Naive B cell (primary cell): ENCODE measurements around the gene RASSF5. TPM values are rescaled to one million over a fixed set of nuclear protein-coding genes. Genes with fewer than 3 reads are reported as not detected.

Experiments used
- ATAC-seq, 2 donors: fragments of 150-1000 bp; cut with Tn5 transposase; 2 replicates each; pipeline ENCODE4 v1.10.0; 2021; ENCODE audit warnings: low read depth in 2 of 2, mild to moderate bottlenecking in 2 of 2, moderate library complexity in 2 of 2
- DNase-seq: peaks from one replicate; pipeline ENCODE4 v3.0.0; 2022
- H3K27ac Mint-ChIP-seq, 6 donors: one replicate each; pipeline ENCODE4 v1.8.0; 2020 to 2022; ENCODE audit warnings: mild to moderate bottlenecking in 6 of 6, mixed read lengths in 6 of 6, moderate library complexity in 5 of 6, inconsistent platforms in 2 of 6
- H3K27me3 Mint-ChIP-seq, 3 donors: one replicate each; pipeline ENCODE4 v1.8.0; 2021 to 2022; ENCODE audit warnings: mixed read lengths in 3 of 3, mild to moderate bottlenecking in 1 of 3
- H3K36me3 Mint-ChIP-seq, 2 donors: one replicate each; pipeline ENCODE4 v1.8.0; 2020 to 2022; ENCODE audit warnings: mixed read lengths in 2 of 2, inconsistent platforms in 1 of 2, mild to moderate bottlenecking in 1 of 2
- H3K4me1 Mint-ChIP-seq, 3 donors: one replicate each; pipeline ENCODE4 v1.8.0; 2020 to 2022; ENCODE audit warnings: mixed read lengths in 3 of 3, inconsistent platforms in 1 of 3, mild to moderate bottlenecking in 1 of 3, moderate library complexity in 1 of 3
- H3K4me3 Mint-ChIP-seq, 8 donors: one replicate each; pipeline ENCODE4 v1.8.0; 2020 to 2022; ENCODE audit warnings: mild to moderate bottlenecking in 8 of 8, mixed read lengths in 8 of 8, moderate library complexity in 8 of 8, inconsistent platforms in 2 of 8
- H3K9me3 Mint-ChIP-seq, 7 donors: one replicate each; pipeline ENCODE4 v1.8.0; 2020 to 2022; ENCODE audit warnings: mixed read lengths in 7 of 7, mild to moderate bottlenecking in 5 of 7, inconsistent platforms in 2 of 7, moderate library complexity in 1 of 7
- polyA plus RNA-seq, 6 donors: library from polyadenylated mRNA; unstranded; fragments of 300-500 nt; fragmentation: Illumina TruSeq; gene quantifications; one replicate each; pipeline ENCODE4 v1.2.3, GENCODE V29; 2021; ENCODE audit warnings: low read depth in 6 of 6

RASSF5 gene
- polyA plus RNA-seq, 6 donors from 2014 or later, result 116 to 166 (median 146) TPM

DNA sequence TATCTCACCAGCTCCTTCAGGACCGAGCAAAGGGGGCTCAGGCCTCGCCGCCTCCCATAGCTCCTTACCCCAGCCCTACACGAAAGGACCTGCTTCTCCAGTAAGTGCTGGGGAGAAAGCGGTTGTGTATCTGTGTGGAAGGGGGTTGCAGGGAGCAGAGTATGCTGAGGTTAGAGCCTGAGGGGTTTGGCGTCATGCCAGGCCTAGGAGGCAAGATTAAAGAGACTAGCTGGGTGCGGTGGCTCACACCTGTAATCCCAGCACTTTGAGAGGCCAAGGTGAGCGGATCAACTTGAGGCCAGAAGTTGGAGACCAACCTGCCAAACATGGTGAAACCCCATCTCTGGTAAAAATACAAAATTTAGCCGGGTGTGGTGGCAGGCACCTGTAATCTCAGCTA is 14.1 kb upstream of the RASSF5 start:
- DNase-seq (no peak), ATAC-seq (no peak)
- H3K27me3 Mint-ChIP-seq, result no peaks in the 10 kb centered on the region
- H3K4me1 Mint-ChIP-seq, result peaks cover 31 to 37% (median 35%) of the 10 kb centered on the region in 3 donors
- H3K4me3 Mint-ChIP-seq, result no peak overlapping the region
- peak overlapping the region in 1 of 6 donors; percentile 20 for H3K27ac Mint-ChIP-seq
- no peaks in the 10 kb centered on the region for H3K9me3 Mint-ChIP-seq
- H3K36me3 Mint-ChIP-seq, result peaks cover 7 to 21% of the 10 kb centered on the region in 2 donors

DNA sequence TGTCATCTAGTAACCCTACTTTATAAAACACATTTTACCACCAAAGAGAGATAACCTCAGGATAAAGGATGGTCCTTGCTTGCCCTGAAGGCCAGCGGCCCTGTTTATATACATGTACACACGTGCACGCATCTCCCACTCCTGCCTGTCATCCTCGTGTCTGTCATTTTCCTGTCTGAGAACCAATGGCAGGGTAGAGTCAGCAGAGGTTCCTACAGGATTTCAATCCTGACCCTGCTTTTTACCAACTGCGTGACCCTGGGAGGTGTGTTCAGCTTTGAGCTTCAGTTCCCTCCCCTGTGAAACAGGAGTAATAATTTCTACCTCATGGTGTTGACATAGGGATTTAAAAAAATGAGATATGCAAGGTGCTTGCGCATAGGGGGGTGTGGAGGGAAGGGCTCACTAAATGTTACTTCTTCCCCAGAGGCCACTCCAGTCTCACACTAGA is 12.3 kb upstream of the RASSF5 start:
- DNase-seq (no peak), ATAC-seq (no peak)
- Mint-ChIP-seq H3K36me3 (peaks cover 7 to 20% of the 10 kb centered on the region in 2 donors), H3K4me1 (peaks cover 38 to 45% (median 42%) of the 10 kb centered on the region in 3 donors), H3K4me3 (peak overlapping the region in 5 of 8 donors; percentile 9 to 85 (median 73)), H3K27me3 (no peaks in the 10 kb centered on the region), H3K27ac (peak overlapping the region in 4 of 6 donors; percentile 37 to 94 (median 82)), H3K9me3 (no peaks in the 10 kb centered on the region)

DNA sequence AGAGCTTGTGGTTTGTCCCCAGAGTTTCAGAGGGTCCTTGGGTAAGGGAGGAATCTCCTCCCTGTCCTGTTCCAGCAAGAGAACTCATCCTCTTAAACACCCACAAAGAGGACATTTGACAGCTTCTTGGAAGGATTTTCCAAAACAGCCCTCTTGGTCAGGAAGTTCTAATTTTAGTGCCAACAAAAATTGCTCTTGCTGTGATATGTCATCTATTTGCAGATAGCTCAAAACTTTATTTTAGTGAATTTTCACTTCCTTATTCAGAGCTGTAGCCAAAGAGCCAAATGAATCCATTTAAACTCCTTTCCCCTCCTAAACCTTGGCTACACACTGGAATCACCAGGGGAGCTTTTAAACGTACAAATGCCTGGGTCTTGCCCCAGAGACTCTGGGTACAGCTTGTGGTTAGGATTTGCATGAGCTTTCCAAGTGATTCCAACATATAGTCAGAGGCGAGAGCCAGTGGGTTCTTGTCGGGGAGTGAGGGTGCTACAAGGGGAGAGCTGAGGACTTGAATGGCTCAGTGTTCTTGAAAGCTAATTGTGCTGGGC is 11.8 kb upstream of the RASSF5 start:
- Mint-ChIP-seq H3K27ac (peak overlapping the region in 5 of 6 donors; percentile 3 to 94 (median 80)), H3K4me3 (peak overlapping the region in 6 of 8 donors; percentile 9 to 85 (median 72)), H3K4me1 (peaks cover 38 to 45% (median 42%) of the 10 kb centered on the region in 3 donors), H3K36me3 (peaks cover 7 to 20% of the 10 kb centered on the region in 2 donors), H3K9me3 (no peaks in the 10 kb centered on the region), H3K27me3 (no peaks in the 10 kb centered on the region)
- DNase-seq, result no peak
- ATAC-seq, result peak in 1 of 2 donors; percentile 26

DNA sequence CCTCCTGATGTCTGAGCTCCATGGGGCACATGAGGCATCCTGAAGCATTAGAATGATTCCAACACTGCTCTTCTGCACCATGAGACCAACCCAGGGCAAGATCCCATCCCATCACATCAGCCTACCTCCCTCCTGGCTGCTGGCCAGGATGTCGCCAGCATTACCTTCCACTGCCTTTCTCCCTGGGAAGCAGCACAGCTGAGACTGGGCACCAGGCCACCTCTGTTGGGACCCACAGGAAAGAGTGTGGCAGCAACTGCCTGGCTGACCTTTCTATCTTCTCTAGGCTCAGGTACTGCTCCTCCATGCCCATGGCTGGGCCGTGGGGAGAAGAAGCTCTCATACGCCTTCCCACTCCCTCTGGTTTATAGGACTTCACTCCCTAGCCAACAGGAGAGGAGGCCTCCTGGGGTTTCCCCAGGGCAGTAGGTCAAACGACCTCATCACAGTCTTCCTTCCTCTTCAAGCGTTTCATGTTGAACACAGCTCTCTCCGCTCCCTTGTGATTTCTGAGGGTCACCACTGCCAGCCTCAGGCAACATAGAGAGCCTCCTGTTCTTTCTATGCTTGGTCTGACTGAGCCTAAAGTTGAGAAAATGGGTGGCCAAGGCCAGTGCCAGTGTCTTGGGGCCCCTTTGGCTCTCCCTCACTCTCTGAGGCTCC is 11.1 kb upstream of the RASSF5 start:
- peaks cover 38 to 45% (median 42%) of the 10 kb centered on the region in 3 donors for H3K4me1 Mint-ChIP-seq
- H3K36me3 Mint-ChIP-seq, result peaks cover 7 to 13% of the 10 kb centered on the region in 2 donors
- no peaks in the 10 kb centered on the region for H3K9me3 Mint-ChIP-seq
- H3K27ac Mint-ChIP-seq, result peak overlapping the region; percentile 51 to 94 (median 76)
- no peak for DNase-seq
- no peaks in the 10 kb centered on the region for H3K27me3 Mint-ChIP-seq
- ATAC-seq, result peak; percentile 27 to 42
- peak overlapping the region in 7 of 8 donors; percentile 30 to 85 (median 70) for H3K4me3 Mint-ChIP-seq

DNA sequence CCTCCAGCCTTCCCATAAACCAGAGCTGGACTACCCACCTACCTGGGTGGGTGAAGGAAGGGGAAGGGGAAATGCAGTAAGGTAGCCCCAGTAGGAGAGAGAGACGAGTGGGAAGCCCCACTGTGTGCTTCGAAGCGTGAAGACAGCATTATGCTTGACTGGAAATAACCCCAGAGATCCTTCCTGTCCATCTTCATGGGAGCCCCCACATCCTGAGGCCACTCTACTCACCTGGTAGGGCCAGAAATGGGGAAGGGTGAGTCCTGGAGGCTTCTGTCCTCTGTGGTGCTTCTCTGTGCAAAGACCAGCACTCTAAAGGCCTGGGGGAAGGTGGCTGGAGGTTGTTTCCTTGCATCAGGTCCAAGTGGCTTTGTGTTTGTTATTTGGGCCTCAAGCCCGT is 10.0 kb upstream of the RASSF5 start:
- Mint-ChIP-seq H3K9me3 (no peaks in the 10 kb centered on the region), H3K27me3 (no peaks in the 10 kb centered on the region), H3K36me3 (peaks cover 3% of the 10 kb centered on the region in 2 donors), H3K4me1 (peaks cover 38 to 45% (median 42%) of the 10 kb centered on the region in 3 donors), H3K27ac (peak overlapping the region in 5 of 6 donors; percentile 6 to 86 (median 26)), H3K4me3 (peak overlapping the region in 5 of 8 donors; percentile 65 to 85 (median 73))
- DNase-seq, result peak; percentile 24
- ATAC-seq, result peak; percentile 83

DNA sequence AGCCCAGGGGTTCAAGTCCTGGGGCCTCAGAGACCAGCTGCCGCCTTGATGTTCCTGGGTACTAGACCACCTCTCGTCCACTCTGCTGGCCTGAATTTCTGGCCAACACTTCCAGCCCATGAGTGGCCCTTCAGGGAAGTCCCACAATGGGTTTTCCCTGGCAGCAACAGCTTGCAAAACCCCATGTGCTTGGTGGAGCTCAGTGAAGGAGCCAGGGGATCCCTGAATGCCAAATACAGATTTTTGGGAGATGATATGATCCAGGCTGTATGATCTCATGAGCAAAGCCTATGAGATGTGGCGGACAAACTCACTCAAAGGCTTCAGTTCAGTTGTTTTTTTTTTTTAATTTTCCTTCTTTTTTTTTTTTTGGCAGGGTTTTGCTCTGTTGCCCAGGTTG is 9.6 kb upstream of the RASSF5 start:
- ATAC-seq (no peak), DNase-seq (no peak)
- H3K27me3 Mint-ChIP-seq, result no peaks in the 10 kb centered on the region
- no peaks in the 10 kb centered on the region for H3K36me3 Mint-ChIP-seq
- H3K27ac Mint-ChIP-seq, result peak overlapping the region in 3 of 6 donors; percentile 15 to 86 (median 30)
- peak overlapping the region in 3 of 8 donors; percentile 15 to 70 (median 59) for H3K4me3 Mint-ChIP-seq
- H3K4me1 Mint-ChIP-seq, result peaks cover 38 to 45% (median 42%) of the 10 kb centered on the region in 3 donors
- no peaks in the 10 kb centered on the region for H3K9me3 Mint-ChIP-seq

DNA sequence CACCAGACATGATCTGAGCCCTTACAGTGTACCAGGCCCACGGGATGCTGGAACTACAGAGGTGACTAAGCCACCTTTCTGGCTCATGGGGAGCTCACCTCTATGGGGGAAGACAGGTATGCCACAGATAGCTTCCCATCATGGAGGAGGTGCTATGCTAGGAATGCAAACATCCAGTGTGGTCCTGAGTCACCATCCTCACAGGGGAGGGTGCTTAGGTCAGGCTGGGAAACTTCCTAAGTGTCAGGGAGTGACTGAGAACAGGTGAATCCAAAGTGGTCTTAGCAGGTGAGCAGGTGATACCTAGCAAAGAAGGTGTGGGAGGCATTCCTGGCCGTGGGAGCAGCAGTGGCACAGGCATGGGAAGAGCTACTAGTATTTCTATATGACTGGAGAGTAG is 8.6 kb upstream of the RASSF5 start:
- Mint-ChIP-seq H3K27me3 (no peaks in the 10 kb centered on the region), H3K27ac (peak overlapping the region in 3 of 6 donors; percentile 68 to 74 (median 68)), H3K36me3 (no peaks in the 10 kb centered on the region), H3K4me1 (peaks cover 38 to 45% (median 42%) of the 10 kb centered on the region in 3 donors), H3K9me3 (no peaks in the 10 kb centered on the region), H3K4me3 (no peak overlapping the region)
- DNase-seq, result no peak
- ATAC-seq, result no peak

DNA sequence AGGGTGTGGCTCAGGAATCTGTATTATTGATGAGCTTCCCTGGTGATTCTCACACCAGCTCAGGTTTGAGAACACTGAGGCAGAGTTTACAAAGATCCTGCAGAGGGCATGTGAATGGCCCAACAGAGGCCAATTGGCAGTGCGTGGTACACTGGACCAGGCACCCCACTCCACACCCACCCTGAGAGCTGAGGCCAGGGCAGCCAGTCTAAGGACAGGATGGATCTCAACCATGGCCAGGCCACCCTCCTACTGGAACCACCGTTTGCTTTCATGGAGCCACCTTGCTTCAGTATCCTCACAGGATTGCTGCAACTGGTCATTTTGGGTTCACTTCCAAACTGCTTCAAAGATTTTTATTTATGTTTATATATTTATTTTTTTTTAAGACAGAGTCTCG is 7.3 kb upstream of the RASSF5 start:
- Mint-ChIP-seq H3K27me3 (no peaks in the 10 kb centered on the region), H3K9me3 (no peaks in the 10 kb centered on the region), H3K4me1 (peaks cover 39 to 40% (median 39%) of the 10 kb centered on the region in 3 donors), H3K4me3 (no peak overlapping the region), H3K36me3 (no peaks in the 10 kb centered on the region), H3K27ac (no peak overlapping the region)
- no peak for DNase-seq
- ATAC-seq, result no peak

DNA sequence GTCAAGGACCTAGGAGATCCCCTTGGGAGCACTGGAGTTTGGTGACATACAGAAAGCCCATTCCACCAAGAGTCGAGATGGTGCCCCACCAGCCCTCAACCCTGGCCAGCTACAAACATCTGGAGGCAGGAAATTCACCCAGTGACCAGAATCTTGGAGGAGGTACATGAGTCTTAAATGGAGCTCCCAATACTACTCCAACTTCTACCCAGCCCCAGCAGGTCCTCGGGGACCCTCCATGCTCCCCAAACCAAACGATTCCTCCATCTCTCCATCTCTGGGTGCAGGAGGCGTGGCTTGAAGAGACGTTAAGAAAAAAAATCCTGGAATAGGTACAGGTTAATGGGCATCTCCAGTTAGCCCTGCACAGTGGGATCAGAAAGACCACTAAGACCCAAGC is 5.5 kb upstream of the RASSF5 start:
- Mint-ChIP-seq H3K27ac (no peak overlapping the region), H3K4me3 (no peak overlapping the region), H3K9me3 (no peaks in the 10 kb centered on the region), H3K27me3 (peaks cover 0 to 12% (median 7%) of the 10 kb centered on the region in 3 donors), H3K4me1 (peaks cover 28 to 34% (median 33%) of the 10 kb centered on the region in 3 donors), H3K36me3 (no peaks in the 10 kb centered on the region)
- ATAC-seq (no peak), DNase-seq (no peak)

DNA sequence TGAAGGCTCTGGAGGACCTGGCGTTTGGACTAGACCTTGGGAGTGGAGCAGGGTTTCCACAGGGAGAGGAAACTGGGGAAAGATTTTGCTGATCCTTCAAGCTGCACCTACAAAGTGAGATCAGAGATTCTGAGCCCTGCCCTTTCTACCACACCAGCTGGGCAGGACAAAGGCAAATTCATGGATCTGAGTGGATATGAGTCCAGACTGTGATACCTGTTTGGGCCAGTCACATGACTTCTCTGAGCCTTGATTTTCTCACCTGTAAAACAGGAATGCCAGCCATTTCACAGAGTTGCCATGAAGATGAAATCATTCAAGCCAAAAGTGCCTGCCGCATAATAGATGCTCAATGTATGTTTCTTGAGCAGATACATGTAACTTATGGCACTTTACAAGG is 4.9 kb upstream of the RASSF5 start:
- no peaks in the 10 kb centered on the region for H3K36me3 Mint-ChIP-seq
- H3K9me3 Mint-ChIP-seq, result no peaks in the 10 kb centered on the region
- H3K4me3 Mint-ChIP-seq, result no peak overlapping the region
- DNase-seq, result no peak
- H3K27me3 Mint-ChIP-seq, result peaks cover 0 to 12% (median 7%) of the 10 kb centered on the region in 3 donors
- peaks cover 23 to 31% (median 28%) of the 10 kb centered on the region in 3 donors for H3K4me1 Mint-ChIP-seq
- peak overlapping the region in 1 of 6 donors; percentile 10 for H3K27ac Mint-ChIP-seq
- ATAC-seq, result no peak

DNA sequence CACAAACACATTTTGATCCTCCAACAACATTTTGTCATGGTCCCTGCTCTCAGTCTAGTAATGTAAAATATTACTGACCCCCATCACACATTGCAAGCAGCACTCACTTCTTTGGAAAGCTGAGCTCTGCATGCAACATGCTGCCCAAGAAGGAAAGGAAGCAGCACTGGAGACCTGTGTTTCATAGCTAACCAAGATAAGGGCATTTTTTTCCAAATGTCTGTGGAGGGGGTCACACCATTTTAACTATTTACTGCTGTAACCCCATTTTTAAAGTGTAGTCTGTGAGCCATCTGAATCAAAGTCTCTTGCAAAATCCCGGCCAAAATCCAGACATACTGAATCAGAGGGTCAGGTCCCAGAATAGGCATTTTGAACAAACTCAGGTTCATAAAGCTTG is 4.5 kb upstream of the RASSF5 start:
- no peak for ATAC-seq
- no peak for DNase-seq
- Mint-ChIP-seq H3K9me3 (no peaks in the 10 kb centered on the region), H3K36me3 (no peaks in the 10 kb centered on the region), H3K27ac (no peak overlapping the region), H3K4me1 (peaks cover 21 to 26% (median 24%) of the 10 kb centered on the region in 3 donors), H3K27me3 (peaks cover 0 to 12% (median 7%) of the 10 kb centered on the region in 3 donors), H3K4me3 (no peak overlapping the region)

DNA sequence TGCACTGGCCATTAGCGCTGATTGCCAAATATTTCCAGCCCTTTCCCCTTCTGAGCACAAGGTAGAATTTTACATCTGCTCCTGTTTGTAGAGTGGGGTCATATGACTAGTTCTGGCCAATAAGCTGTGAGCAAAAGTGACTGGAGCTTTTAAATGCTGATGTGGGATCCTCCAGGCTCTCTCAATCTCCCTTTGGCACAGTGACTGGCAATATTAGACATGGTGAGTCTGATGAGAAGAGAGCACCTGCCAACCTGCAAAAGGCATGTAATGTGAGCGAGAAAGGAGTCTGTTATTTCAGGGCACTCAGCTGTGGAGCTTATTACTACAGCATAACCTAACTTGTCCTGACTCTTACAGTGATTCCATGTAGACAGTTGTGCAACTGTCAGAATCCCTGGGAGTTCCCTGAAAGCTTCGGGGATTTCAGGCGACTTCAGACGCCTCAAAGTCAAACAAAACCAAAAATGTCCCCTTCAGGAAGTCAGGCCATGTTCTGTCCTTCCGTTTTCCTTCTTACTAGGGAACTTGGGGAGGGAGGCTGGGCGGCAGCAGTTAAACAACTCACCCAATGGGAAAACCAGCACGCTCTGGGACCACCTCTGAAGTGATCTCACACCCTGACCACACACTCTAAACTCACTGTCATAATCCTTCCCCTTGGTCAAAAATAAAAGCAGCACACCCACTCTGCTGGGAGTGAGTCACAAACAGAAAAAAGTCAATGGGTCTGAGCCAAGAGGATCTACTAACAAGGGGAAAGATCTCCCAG is 3.6 kb upstream of the RASSF5 start:
- Mint-ChIP-seq H3K27ac (no peak overlapping the region), H3K27me3 (peaks cover 5 to 20% (median 13%) of the 10 kb centered on the region in 3 donors), H3K4me1 (peaks cover 17 to 24% (median 21%) of the 10 kb centered on the region in 3 donors), H3K36me3 (no peaks in the 10 kb centered on the region), H3K9me3 (no peaks in the 10 kb centered on the region), H3K4me3 (no peak overlapping the region)
- ATAC-seq (no peak), DNase-seq (no peak)

DNA sequence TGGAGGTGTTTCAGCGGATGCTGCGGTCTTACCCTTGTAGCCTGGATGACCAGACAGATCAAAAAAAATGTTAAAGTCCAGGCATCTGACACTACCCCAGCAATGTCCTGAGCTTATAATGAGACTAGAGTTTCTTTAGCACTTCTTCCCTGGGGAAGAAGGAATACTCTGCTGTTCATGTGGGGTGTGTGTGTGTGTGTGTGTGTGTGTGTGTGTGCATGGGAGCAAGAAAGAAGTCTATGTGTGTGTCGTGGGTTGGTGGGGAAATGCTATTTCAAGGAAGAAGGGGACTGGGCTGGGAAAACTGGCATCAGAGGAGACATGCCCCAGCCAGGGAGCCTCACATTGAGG is 3.0 kb upstream of the RASSF5 start:
- Mint-ChIP-seq H3K4me1 (peaks cover 15 to 26% (median 22%) of the 10 kb centered on the region in 3 donors), H3K4me3 (peak overlapping the region in 1 of 8 donors; percentile 66), H3K36me3 (no peaks in the 10 kb centered on the region), H3K27ac (peak overlapping the region in 1 of 6 donors; percentile 80), H3K27me3 (peaks cover 11 to 26% (median 17%) of the 10 kb centered on the region in 3 donors), H3K9me3 (no peaks in the 10 kb centered on the region)
- DNase-seq (no peak), ATAC-seq (no peak)
